HuH-7 (cell line): ENCODE results near the gene KCTD17.

Experiments
- DNase-seq: peaks from one replicate; pipeline ENCODE4 v3.0.0; 2011; ENCODE audit warnings: low spot score

The KCTD17 gene

GRCh38 chr22:37043828-37044538 is 7.6 kb upstream of the KCTD17 start:
- peak; percentile 92 for DNase-seq

GRCh38 chr22:37044634-37045625 is 6.6 kb upstream of the KCTD17 start:
- no peak for DNase-seq

- peak; percentile 70 for DNase-seq
Observed at GRCh38 chr22:37045958-37046357, 5.6 kb upstream of the KCTD17 start.

DNA sequence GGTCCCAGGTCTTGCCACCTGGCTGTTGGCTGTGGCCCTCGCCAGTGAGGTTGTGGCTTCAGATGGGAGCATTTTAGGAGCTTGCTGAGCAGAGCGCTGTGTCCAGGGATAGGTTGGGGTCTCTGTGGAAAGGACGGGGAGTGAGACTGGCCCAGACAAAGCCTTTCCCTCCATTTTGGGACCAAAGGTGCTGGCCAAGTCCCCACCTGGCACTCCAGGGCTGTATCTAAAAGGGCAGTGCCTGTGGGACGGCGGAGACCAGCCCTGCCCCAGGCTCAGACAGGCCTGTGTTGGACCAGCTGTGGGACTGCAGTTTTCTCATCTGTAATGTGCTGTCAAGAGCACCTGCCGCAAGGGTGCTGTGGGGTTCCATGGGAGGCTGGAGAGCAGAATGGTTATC is 5.0 kb upstream of the KCTD17 start:
- no peak for DNase-seq

GRCh38 chr22:37047006-37047405 is 4.5 kb upstream of the KCTD17 start:
- no peak for DNase-seq

- DNase-seq, result no peak
Observed at GRCh38 chr22:37048133-37048532, 3.4 kb upstream of the KCTD17 start.

DNA sequence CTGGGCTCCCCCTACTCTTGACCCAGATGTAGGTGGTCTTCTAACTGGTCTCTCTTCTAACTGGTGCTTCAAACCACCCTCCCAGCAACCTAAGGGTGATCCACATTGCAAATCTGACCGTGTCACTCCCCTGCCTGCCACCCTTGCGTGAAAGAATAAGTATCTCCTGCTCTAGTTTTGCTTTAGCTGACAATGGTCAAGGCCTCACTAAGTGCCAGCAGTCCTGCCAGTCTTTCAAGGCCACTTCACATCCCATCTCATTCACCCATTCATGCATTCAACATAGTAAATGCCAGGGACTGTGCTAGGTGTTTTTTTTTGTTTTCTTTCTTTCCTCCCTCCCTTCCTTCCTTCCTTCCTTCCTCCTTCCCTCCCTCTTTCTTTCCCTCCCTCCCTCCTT is 2.3 kb upstream of the KCTD17 start:
- no peak for DNase-seq

DNA sequence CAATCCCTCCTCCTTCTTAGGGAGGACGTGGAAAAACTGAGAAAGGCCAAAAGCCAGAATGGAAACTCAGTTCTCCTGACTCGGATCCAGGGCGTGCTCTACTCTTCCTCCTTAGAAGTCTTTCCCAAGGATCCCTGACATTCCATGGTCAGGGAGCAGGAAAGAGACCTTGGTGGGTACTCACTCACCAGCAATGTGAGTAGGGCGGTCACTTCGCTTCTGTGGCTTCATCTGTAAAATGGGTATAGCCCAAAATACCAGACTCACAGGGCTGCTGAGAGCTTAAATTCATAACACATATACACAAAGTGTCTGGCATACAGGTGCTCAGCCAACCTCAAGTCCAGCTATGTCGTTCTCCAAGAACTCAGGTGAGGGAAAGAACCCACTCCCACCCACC is 629 bp upstream of the KCTD17 start:
- DNase-seq, result no peak

DNA sequence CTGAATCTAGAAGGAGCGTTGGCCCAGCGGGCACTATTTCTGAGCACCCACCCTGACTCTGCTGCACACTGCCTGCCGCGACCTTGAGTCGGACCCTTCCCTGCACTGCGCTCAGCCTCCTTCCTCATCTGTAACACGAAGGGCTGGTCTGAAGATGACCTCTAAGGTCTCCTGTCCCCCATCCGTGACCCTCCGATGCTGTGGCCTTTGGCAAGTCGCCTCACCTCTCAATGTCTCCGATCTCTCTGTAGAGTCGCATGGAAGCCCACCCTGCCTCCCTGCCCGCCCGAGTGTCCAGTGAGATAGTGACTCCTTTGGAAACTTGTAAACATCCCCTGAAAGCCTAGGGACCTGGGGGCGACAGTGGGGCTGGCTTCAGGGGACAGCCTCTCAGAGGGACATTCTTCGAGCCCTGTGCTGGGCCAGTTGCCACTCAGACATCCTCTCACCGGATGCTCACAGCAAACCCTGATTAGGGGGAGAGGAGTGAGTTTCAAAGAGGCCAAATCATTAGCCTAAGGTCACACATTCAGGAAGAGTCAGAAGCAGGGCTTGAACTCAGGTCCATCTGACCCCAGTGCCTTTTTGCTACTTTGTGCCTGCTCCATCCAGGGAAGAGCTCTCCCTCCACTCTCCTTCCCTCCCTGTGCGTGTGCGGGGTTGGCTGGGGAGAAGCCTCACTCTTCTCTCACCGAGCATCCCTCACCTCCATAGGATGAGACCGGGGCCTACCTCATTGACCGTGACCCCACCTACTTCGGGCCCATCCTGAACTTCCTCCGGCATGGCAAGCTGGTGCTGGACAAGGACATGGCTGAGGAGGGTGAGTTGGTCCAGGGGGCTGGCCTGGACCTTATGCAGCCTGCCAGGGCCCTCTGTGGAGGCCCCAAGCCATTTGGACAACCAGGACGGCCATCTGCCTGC is 1.1 kb downstream of the KCTD17 start:
- no peak for DNase-seq

DNA sequence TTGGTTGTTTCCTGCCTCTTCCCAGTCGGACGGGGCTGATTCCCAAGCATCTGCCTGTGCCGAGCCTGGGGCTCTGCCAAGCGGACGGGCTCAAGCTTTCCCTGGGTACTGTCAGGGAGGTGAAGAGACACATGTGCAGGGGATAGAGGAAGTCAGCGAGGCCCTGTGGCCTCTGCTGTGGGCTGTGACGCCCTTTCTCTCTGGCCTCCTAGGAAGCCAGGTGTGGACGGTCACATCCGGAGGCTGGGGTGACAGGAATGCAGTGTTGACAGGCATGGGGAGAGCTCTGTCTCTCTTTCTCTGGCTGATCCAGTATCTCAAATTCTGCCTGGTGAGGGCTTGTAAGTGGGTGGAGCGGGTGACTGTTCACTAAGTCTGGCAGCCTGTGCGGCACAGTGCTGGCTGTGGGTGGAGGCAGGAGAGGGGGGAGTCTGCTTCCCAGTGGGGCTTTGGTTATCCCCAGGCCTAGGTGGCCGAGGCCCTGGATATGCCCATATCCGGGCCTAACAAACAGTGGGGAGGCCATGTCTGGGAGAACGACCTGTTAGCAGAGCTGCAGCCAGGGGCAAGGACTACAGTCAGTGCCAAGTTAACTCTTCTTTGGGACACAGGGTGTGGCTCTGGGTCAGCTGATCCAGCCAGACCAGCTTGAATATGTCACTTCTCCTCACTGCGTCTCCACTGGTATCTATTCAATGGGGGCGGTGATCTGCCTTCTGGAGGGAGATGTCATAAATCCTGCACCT is 1.9 kb downstream of the KCTD17 start:
- DNase-seq, result no peak

- no peak for DNase-seq
Observed at GRCh38 chr22:37054056-37054395, 2.5 kb downstream of the KCTD17 start.

GRCh38 chr22:37054600-37055365 is 3.2 kb downstream of the KCTD17 start:
- DNase-seq, result no peak

- no peak for DNase-seq
Observed at GRCh38 chr22:37056246-37056645, 4.7 kb downstream of the KCTD17 start.

DNA sequence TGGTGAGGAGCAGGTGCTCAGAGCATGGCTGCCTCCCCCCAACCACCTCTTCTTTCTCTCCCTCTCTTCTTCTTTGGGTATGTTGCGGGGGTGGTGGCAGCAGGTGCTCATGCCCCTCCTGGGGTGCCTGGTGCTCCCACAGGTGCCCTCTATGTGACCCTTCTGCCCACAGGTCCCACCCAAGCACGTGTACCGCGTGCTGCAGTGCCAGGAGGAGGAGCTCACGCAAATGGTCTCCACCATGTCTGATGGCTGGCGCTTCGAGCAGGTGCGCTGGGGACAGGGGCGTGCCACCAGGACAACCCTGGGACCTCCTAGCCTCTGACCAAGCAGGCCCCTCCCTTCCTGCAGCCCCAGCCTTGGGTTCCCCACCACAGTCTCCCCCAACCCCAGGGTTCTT is 5.7 kb downstream of the KCTD17 start:
- DNase-seq, result no peak

- no peak for DNase-seq
Observed at GRCh38 chr22:37057796-37058510, 6.4 kb downstream of the KCTD17 start.

GRCh38 chr22:37058917-37059701 is 7.6 kb downstream of the KCTD17 start:
- DNase-seq, result no peak

DNA sequence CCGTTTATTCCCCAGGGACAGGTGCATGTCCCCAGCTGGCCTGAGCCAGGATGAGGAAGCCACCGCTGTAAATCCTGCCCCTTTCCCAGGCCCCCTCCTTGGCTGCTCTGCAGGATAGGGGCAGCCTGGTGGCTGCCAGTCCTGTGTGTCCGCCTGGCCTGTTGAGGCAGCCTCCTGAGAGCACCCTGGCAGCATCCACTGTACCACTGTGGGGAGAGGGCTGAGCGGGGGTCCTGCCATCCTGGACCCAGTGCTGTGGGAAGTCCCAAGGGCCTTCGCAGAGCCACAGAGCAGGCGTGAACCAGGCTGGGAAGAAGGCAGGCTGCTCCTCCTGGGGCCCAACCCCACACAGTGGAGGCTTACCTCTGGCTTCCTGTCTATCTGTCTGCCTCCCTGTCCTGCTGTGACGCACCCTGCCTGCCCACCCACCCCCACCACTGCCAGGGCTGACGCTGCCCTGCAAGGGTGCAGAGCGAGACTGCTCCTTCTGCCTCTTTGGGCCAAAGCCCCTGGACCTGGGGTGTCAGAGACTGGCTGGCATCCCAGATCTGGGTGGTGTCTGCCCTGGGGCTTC is 8.4 kb downstream of the KCTD17 start:
- no peak for DNase-seq

- DNase-seq, result no peak
Observed at GRCh38 chr22:37060801-37061610, 9.5 kb downstream of the KCTD17 start.
